Activated naive CD4-positive, alpha-beta T cell (primary cell): ENCODE measurements around the gene ZNF804B.

Source experiments
- DNase-seq, 4 experiments: peaks; one replicate each; lab custom pipeline; 2025; lab: John Stamatoyannopoulos, UW

ZNF804B gene

GRCh38 chr7:88759230-88760135, at the start of gene ZNF804B:
ZNF804B (plus strand) TSS chr7:88759700; CDS start chr7:88759977, 277 bp downstream.
- DNase-seq: no peak

GRCh38 chr7:88735920-88736319, 23.6 kb upstream of the ZNF804B start:
- no peak for DNase-seq

GRCh38 chr7:88737632-88738031, 21.9 kb upstream of the ZNF804B start:
- DNase-seq: no peak

GRCh38 chr7:88746126-88746525, 13.4 kb upstream of the ZNF804B start:
- no peak for DNase-seq

- DNase-seq: no peak
These were observed 2.7 kb upstream of the ZNF804B start for GRCh38 chr7:88756802-88757201.

GRCh38 chr7:88757371-88757770, 2.1 kb upstream of the ZNF804B start:
- DNase-seq: no peak

GRCh38 chr7:88758381-88759229, 895 bp upstream of the ZNF804B start:
- no peak for DNase-seq

GRCh38 chr7:88760136-88760515, 626 bp downstream of the ZNF804B start:
- no peak for DNase-seq

GRCh38 chr7:88761779-88762178, 2.3 kb downstream of the ZNF804B start:
- DNase-seq: no peak

- DNase-seq: no peak
These were observed 11.9 kb downstream of the ZNF804B start for GRCh38 chr7:88771417-88771816.

- no peak for DNase-seq
These were observed 13.3 kb downstream of the ZNF804B start for GRCh38 chr7:88772776-88773175.

- DNase-seq: no peak
These were observed 16.3 kb downstream of the ZNF804B start for GRCh38 chr7:88775838-88776237.

GRCh38 chr7:88787777-88788176, 28.3 kb downstream of the ZNF804B start:
- DNase-seq: no peak

GRCh38 chr7:88789480-88790064, 30.1 kb downstream of the ZNF804B start:
- DNase-seq: no peak

- DNase-seq: no peak
These were observed 32.4 kb downstream of the ZNF804B start for GRCh38 chr7:88791891-88792290.

GRCh38 chr7:88792361-88792760, 32.9 kb downstream of the ZNF804B start:
- no peak for DNase-seq

- DNase-seq: no peak
These were observed 36.1 kb downstream of the ZNF804B start, which contains the start of gene TEX47 for GRCh38 chr7:88795553-88795952. TEX47 (minus strand) TSS chr7:88795737; CDS start chr7:88794942, 795 bp downstream.

GRCh38 chr7:88801046-88801445, 41.5 kb downstream of the ZNF804B start:
- no peak for DNase-seq

- no peak for DNase-seq
These were observed 47.0 kb downstream of the ZNF804B start for GRCh38 chr7:88806280-88807037.

GRCh38 chr7:88818552-88818951, 59.1 kb downstream of the ZNF804B start:
- no peak for DNase-seq

GRCh38 chr7:88826222-88826621, 66.7 kb downstream of the ZNF804B start:
- no peak for DNase-seq
